VCaP (cell line): ENCODE data around the gene HAP1.
A peak's percentile ranks its signal among the peaks of the same experiment; 100 is the strongest.

ENCODE experiments used
- H3K27ac ChIP-seq: fragments of 450-650 bp; 2 replicates; pipeline ENCODE4 v1.5.1; 2017
- CTCF ChIP-seq: fragments of 450-650 bp; conservative IDR thresholded peaks from 2 replicates; pipeline ENCODE4 v1.5.1; 2017; ENCODE audit warnings: mild to moderate bottlenecking, moderate library complexity

HAP1 gene

GRCh38 chr17:41733348-41734138 is 900 bp downstream of the HAP1 start:
- TF ChIP-seq CTCF = no peak
- H3K27ac ChIP-seq = peak overlapping the region; percentile 51; the same call in 1 of the 2 replicates

- TF ChIP-seq CTCF = no peak
- H3K27ac ChIP-seq = no peak overlapping the region
Observed at GRCh38 chr17:41731836-41732235, 2.6 kb downstream of the HAP1 start.

- H3K27ac ChIP-seq = no peak overlapping the region
- no peak for TF ChIP-seq CTCF
Observed at GRCh38 chr17:41730479-41730878, 4.0 kb downstream of the HAP1 start.

GRCh38 chr17:41728056-41728455 is 6.4 kb downstream of the HAP1 start:
- no peak for TF ChIP-seq CTCF
- no peak overlapping the region for H3K27ac ChIP-seq

- no peak for TF ChIP-seq CTCF
- no peak overlapping the region for H3K27ac ChIP-seq
Observed at GRCh38 chr17:41725134-41725533, 9.3 kb downstream of the HAP1 start.

GRCh38 chr17:41724476-41725050 is 9.9 kb downstream of the HAP1 start:
- H3K27ac ChIP-seq = no peak overlapping the region
- TF ChIP-seq CTCF = no peak

- no peak for TF ChIP-seq CTCF
- H3K27ac ChIP-seq = no peak overlapping the region
Observed at GRCh38 chr17:41723801-41724475, 10.5 kb downstream of the HAP1 start.
